HG03280 (cell line): ENCODE results near the gene ARL9.

Source experiments
- ATAC-seq: cut with Tn5 transposase; IDR thresholded peaks from one replicate; pipeline ENCODE4 v1.9.1; 2021; ENCODE audit warnings: mild to moderate bottlenecking, moderate library complexity; ENCODE audit not compliant: unreplicated experiment

The ARL9 gene

DNA sequence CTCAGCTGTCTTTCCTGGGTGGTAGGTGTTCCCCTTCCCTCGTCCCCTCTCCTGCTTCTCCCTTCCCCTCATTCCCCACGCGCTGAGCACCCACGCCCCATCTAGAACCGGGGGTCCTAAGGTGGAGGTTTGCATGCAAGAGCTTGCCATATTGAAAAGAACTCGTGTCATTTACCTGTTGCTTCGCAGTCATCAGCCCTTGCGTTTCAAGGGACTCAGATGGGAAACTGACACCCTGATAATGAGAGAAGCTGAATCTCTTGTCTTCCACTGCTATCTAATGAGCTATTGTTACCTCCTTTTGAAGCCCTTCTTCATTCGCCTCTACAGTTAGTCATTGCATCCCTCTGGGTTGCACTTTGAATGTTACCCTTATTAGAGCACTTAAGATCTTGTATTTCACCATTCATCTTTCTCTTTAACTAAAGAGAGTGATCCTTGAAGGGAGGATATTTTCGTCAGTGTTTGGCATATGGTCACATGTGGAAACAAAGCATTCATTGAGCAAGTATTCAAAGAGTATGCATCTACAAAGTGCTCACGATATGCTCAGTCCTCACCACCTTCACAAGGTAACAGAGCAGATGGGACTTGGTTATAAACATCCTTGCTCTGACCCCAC is 25.7 kb downstream of the ARL9 start:
- no peak for ATAC-seq

DNA sequence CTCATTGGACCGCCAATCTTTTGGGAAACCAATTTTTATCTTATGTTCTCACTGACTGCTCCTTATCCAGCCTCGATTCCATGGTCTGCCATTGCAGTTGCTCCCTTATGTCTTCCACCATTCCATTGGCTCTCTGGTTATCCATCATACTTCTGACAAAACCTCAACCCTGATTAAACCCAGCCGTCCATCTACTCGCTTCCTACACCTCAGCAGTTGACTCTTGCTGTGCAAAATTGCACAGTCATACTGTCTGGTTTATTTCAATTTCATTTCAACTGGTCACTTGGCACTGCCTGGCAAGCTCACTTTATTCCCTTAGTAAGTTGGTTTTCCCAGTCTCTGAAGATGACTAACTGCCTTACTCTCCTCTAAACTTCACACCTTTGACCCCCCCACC is 26.2 kb downstream of the ARL9 start:
- ATAC-seq: no peak

DNA sequence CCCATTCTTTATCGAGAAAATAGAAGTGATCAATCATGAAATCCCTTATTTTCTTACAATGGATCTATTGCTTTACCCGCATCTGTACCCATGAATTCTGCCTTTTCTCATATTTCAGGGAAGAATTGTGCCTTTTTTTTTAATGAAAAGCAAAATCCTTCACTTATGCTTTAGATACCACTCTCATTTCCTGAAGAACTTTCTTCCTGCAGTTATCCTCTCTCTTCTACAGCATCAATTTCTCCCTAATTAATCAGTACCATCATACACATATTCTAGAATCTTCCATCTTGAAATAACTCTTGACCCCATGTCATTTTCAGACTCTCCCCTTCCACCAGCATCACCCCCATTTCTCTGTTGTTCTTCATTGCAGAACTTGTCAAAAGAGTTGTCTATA is 26.6 kb downstream of the ARL9 start:
- no peak for ATAC-seq

DNA sequence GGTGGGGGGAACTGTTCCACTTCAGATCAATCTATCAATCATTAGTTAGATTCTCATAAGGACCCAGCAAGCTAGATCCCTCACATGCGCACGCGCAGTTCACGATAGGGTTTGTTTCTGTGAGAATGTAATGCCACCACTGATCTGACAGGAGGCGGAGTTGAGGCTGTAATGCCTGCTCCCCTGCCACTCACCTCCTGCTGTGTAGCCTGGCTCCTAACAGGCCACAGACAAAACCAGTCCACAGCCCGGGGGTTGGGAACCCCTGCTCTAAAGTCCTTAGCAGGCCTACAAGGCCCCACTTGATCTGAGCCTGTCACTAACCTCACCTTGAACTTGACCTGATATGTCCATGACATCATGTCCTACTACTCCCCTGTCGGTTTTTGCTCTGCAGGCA is 30.3 kb downstream of the ARL9 start:
- ATAC-seq: no peak

DNA sequence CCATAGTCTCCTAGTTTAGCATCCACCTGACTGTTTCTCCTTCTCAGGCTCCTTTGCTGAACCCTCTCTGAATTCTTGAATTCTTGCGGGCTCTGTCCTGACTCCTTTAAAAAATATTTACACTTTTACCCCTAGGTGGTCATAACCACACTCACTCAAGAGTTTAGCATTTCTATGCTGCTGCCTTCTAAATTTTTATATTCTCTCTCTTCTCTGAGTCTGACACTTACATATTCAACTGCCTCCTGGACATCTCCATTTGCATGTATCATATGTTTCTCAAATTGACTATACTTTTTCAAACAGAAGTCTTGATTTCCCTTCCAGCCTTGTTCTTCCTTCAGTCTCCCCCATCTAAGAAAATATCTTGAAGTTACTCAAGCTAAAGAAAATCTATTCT is 31.6 kb downstream of the ARL9 start:
- no peak for ATAC-seq

DNA sequence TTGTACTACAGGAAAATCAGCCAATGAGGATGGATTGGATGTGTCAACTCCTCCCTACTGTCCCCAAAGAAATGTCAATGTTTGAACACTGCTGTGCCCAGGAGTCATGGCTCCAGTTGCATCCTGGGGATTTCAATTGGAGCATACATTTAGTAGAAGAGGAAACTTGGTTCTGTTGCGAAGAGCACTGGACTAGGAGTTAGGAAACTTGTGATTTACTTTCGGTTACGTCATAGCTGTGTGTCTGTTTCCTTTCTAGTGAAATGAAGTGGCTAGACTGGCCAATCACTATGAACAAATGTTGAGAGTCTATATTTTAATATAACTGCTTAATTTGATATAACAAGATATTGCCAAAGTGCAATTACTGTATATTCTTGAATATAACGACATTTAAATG is 35.2 kb downstream of the ARL9 start:
- ATAC-seq: no peak

DNA sequence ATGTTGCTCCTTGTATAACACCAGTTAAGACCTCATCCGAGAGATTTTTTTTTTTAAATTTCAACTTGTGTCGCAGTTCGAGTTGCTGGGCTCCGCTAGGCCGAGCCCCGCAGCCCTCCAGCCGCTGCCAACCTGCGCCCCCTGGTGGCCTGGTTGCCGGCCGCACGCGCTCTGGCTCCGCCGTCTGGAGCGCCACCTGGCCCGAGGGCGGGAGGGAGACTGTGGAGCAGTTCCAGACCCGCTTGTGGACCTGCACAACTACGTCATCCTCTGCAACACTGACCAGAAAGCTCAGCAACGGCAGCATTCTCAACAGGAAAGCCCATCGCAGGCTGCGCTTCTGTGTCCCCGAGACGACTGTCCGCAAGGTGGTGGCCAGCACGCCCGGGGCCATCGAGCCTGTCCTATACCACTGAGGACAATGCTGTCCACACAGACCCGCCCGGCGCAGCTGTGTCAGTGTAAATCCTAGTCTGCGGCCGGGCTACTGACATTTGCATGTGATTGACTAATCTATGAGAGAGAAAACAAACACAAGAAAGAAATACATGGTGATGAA is 39.1 kb downstream of the ARL9 start:
- ATAC-seq: peak; percentile 98

DNA sequence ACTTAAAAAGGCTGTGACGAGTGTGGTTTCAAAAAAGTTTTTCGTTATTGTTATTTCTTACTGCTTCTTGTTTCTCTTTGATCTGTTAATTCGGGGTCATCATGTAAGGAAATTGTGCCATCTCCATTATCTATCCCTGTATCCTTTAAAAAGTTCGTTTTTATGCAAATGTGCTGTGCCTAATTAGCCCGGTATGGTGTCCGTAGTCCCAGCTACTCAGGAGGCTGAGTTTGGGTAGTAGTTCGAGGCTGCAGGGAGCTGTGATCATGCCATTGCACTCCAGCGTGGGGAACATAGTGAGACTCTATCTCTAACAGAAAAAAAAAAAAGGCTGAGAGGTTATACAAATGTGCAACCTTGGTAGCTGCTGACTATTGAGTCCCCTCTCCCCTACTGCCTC is 45.1 kb downstream of the ARL9 start:
- no peak for ATAC-seq

DNA sequence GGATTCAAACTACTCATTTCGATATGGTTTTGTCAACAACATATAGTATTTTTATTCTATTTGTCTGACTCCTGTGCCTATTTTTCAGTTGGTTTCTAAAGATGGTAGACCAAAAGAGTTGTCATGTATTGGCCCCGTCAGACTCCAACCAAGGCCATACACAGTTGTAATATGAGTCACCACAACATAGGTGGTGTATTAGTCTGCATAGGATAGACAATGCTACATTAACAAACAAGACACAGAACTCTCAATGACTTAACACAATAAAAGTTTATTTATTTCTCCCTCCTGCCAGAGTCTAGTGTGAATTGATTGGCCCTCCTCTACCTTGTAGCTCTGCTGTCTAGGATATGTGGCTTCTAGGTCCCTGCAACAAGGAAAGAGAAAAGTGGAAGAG is 45.9 kb downstream of the ARL9 start:
- ATAC-seq: no peak

DNA sequence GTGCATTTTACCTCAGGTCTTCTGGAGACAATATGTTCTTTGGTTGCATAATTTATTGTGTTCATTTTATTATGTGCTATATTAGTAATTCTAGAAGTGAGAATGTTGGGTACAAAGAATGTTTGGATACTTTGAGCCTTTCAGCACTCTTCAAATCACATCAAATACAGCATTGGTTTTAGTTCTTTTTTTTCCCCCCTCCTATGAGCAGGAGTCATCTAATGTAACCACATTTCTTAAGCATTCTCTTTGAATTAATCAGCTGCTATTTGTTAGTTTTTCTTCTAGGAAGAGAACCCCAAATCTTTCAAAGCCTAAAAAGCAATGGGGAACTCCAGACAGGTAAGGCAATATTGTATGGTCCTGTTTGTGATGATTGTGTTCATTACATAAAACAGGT is 46.7 kb downstream of the ARL9 start:
- ATAC-seq: no peak

DNA sequence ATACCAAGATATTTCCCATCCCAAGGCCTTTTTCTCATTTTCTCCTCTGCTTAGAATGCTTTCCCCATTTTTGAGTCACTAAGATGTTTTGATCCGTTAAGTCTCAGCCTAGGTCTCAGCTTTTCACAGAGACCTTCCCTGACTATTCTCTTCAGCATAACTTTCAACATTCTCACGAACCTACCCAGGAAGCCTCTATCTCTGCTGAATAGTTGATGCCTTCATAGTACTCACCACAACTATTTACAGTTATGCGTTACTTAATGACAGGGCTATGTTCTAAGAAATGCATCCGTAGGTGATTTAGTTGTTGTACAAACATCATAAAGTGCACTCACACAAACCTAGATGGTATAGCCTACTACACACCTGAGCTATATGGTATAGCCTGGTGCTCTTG is 64.5 kb downstream of the ARL9 start:
- no peak for ATAC-seq
